Chondrocyte (in vitro differentiated cells): ENCODE measurements around the gene FHIT. TPM values are rescaled to one million over a fixed set of nuclear protein-coding genes. Genes with fewer than 3 reads are reported as not detected.

ENCODE experiments used
- DNase-seq: peaks from one replicate; pipeline ENCODE4 v3.0.0; 2021; ENCODE audit warnings: mixed read lengths, low spot score
- H3K27ac Mint-ChIP-seq: one replicate; pipeline ENCODE4 v1.8.0; 2021; ENCODE audit warnings: mild to moderate bottlenecking, moderate library complexity, mixed read lengths; ENCODE audit not compliant: unreplicated experiment
- H3K27me3 Mint-ChIP-seq: 2 replicates; pipeline ENCODE4 v1.8.0; 2021; ENCODE audit warnings: low read depth, mixed read lengths
- H3K36me3 Mint-ChIP-seq: 2 replicates; pipeline ENCODE4 v1.8.0; 2021; ENCODE audit warnings: low read depth, mixed read lengths
- H3K4me1 Mint-ChIP-seq: 2 replicates; pipeline ENCODE4 v1.8.0; 2021; ENCODE audit warnings: low read depth, mild to moderate bottlenecking, mixed read lengths
- H3K4me3 Mint-ChIP-seq: one replicate; pipeline ENCODE4 v1.8.0; 2021; ENCODE audit warnings: mild to moderate bottlenecking, moderate library complexity, mixed read lengths; ENCODE audit not compliant: unreplicated experiment
- H3K9me3 Mint-ChIP-seq: 2 replicates; pipeline ENCODE4 v1.8.0; 2021; ENCODE audit warnings: low read depth, mixed read lengths
- total RNA-seq: library from RNA; stranded (reverse); gene quantifications from 3 replicates; pipeline ENCODE4 v1.2.1, GENCODE V29; 2021
- TF ChIP-seq, protein P1 (sequence below): fragments of 200-600 bp; sonication (generic); IDR thresholded peaks from 2 replicates; pipeline ENCODE4 v1.5.0; 2021; ENCODE audit warnings: antibody characterized with exemption, mild to moderate bottlenecking, moderate library complexity

Gene FHIT
- total RNA-seq, 1 donor from 2014 or later: 3.8 TPM

DNA sequence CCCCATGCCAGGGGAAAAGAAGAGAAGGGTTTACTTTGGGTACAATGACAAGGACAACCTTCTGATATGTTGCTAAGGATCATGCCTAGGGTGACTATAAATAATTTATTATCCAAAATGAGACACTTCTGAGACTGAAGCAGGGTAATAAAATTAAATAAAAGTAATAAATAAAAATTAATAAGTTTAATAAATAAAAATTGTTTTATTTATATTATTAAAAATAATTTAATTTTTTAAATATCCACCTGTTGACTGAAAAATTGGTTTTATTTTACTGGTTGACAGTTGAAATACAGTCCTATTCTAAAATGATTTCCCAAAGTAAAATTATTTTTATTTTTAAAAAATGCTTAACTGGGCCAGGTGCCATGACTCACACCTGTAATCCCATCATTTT, 102.0 kb downstream of the FHIT start:
- H3K27me3 Mint-ChIP-seq: no peaks in the 10 kb centered on the region
- no peak overlapping the region for H3K27ac Mint-ChIP-seq

DNA sequence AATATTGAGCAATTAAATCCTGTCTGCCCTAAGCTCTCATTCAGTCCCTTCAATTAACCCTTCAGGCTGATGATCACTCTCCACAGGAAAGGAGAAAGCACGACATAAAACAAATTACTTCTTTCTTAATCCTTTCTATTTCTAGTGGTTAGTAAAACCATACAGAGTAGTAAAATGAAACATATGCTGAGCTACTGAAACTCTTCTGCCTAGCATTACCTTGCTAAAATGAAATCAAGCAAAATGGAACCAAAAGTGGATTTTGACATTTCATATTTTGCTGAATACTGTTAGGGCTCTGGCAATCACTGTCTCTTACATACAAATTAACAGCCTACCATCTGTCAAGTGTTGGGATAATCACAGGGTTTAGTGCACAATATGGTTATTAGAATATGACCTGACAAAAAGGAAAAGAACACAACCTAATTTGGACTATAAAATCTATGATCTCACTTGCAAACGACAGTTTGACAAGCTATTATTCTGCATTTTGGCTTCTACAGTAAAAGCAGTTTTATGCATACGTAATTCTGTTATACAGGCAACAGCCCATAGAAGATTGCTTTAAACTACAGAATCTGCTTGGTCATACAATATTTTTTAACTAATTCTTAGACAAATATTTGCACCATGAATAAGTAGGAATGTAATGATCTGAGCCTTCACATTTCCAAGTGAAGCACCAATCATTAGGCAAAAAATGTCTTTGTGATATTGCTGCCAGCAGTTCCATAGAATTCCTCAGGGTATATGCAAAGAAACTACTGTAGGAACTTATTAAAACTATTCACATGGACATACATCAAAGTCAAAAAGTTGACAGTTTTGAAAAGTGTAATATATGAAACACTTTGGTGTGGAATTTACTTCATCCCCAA, 105.0 kb downstream of the FHIT start:
- DNase-seq: no peak
- no peak overlapping the region for H3K4me3 Mint-ChIP-seq
- no peaks in the 10 kb centered on the region for H3K4me1 Mint-ChIP-seq
- H3K9me3 Mint-ChIP-seq: peaks cover 7% of the 10 kb centered on the region
- H3K27me3 Mint-ChIP-seq: peaks cover 2% of the 10 kb centered on the region
- H3K36me3 Mint-ChIP-seq: no peaks in the 10 kb centered on the region
- TF ChIP-seq, protein P1, sequence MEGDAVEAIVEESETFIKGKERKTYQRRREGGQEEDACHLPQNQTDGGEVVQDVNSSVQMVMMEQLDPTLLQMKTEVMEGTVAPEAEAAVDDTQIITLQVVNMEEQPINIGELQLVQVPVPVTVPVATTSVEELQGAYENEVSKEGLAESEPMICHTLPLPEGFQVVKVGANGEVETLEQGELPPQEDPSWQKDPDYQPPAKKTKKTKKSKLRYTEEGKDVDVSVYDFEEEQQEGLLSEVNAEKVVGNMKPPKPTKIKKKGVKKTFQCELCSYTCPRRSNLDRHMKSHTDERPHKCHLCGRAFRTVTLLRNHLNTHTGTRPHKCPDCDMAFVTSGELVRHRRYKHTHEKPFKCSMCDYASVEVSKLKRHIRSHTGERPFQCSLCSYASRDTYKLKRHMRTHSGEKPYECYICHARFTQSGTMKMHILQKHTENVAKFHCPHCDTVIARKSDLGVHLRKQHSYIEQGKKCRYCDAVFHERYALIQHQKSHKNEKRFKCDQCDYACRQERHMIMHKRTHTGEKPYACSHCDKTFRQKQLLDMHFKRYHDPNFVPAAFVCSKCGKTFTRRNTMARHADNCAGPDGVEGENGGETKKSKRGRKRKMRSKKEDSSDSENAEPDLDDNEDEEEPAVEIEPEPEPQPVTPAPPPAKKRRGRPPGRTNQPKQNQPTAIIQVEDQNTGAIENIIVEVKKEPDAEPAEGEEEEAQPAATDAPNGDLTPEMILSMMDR: no peak
- H3K27ac Mint-ChIP-seq: no peak overlapping the region

More for the DNA sequence above, 102.0 kb downstream of the FHIT start:
- no peak overlapping the region for H3K4me3 Mint-ChIP-seq
- no peaks in the 10 kb centered on the region for H3K4me1 Mint-ChIP-seq
- no peak for DNase-seq
- no peaks in the 10 kb centered on the region for H3K36me3 Mint-ChIP-seq
- TF ChIP-seq, protein P1: no peak
- H3K9me3 Mint-ChIP-seq: peaks cover 5% of the 10 kb centered on the region

DNA sequence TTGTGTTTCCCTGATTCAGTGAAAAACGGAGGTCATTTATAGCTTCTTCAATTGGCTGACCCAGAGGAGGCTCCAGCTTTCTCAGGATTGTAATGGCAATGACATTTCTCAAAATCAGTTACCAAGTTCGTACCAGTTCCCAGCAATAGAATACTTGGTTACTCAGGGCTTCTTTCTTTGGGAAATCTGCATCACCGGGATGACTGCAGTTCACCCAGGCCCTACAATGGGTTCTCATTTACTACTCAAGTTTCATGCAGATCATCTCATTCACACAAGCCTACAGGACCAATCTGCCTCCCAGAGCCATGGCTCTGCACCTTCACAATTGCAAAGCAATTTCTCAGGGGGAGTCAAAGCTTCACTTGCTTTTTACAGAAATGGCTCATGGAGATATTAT, 109.6 kb downstream of the FHIT start:
- H3K27ac Mint-ChIP-seq: no peak overlapping the region
- peaks cover 3% of the 10 kb centered on the region for H3K27me3 Mint-ChIP-seq
- TF ChIP-seq, protein P1: no peak
- no peak overlapping the region for H3K4me3 Mint-ChIP-seq
- H3K4me1 Mint-ChIP-seq: no peaks in the 10 kb centered on the region
- H3K9me3 Mint-ChIP-seq: peaks cover 7% of the 10 kb centered on the region
- H3K36me3 Mint-ChIP-seq: no peaks in the 10 kb centered on the region
- DNase-seq: no peak

DNA sequence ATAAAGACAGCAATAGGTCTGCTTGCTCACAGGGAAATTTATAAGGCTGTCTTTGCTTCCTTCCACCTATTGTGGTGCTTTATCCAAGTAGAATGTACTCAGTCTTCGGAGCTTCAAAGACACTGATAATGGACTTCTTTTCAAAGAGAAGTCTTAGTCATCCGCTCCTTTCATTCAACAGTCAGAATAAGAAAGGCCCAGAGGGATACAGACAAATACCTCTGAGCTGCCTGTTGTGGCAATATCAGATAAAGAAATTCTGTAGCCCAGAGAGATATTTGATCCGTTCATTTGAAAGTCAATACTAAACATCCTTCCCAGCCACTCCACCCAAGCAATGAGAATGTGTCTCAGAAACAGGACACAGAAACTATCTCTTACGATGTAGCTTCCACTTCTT, 110.0 kb downstream of the FHIT start:
- no peak overlapping the region for H3K27ac Mint-ChIP-seq
- H3K27me3 Mint-ChIP-seq: peaks cover 4% of the 10 kb centered on the region
- no peaks in the 10 kb centered on the region for H3K4me1 Mint-ChIP-seq
- no peak for DNase-seq
- H3K4me3 Mint-ChIP-seq: no peak overlapping the region
- H3K36me3 Mint-ChIP-seq: no peaks in the 10 kb centered on the region
- peaks cover 7% of the 10 kb centered on the region for H3K9me3 Mint-ChIP-seq
- TF ChIP-seq, protein P1: no peak

DNA sequence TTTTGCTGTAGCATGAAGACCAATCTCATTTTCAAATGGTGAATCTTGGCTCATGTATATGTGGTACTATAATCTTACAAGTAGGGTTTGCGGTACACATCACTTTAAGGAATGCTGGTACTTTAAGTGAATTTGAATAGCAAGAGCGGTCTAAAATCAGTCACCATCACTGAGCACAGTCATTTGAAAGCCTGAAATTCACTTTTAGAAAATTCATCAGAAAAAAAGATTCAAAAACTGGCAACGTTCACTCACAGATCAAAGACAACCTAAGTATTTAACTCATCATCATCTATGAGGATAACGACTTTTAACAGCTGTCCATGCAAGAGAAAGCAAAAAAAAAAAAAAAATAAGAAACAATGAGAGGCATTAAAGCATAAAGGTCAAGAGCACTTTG, 111.6 kb downstream of the FHIT start:
- Mint-ChIP-seq H3K4me3 (no peak overlapping the region), H3K4me1 (no peaks in the 10 kb centered on the region), H3K27ac (no peak overlapping the region), H3K9me3 (peaks cover 4% of the 10 kb centered on the region), H3K36me3 (no peaks in the 10 kb centered on the region), H3K27me3 (peaks cover 5% of the 10 kb centered on the region)
- TF ChIP-seq, protein P1: no peak
- DNase-seq: no peak
